Measurements from ENCODE around the gene CPN1. TPM values are rescaled to one million over a fixed set of nuclear protein-coding genes. Genes with fewer than 3 reads are reported as not detected.
A peak's percentile ranks its signal among the peaks of the same experiment; 100 is the strongest.
"Not testable (repeated sequence)": the region's sequence is repeated elsewhere in the genome, so short reads cannot be mapped to it uniquely, and the experiment has no call there.

CPN1 gene
- total RNA-seq, 2 donors from 2014 or later = not detected

GRCh38 chr10:100036850-100037249, 44.8 kb downstream of the CPN1 start:
- intact Hi-C loops (cut with DNase I) = no loop called here

GRCh38 chr10:100033766-100034418, 47.8 kb downstream of the CPN1 start:
- DNase-seq (no peak), ATAC-seq (no peak)
- intact Hi-C loops (cut with DNase I) = no loop called here

More at GRCh38 chr10:100036850-100037249, 44.8 kb downstream of the CPN1 start:
- DNase-seq (no peak), ATAC-seq (no peak)

- intact Hi-C loops (cut with DNase I) = no loop called here
- DNase-seq (no peak), ATAC-seq (no peak)
These were observed 54.3 kb downstream of the CPN1 start for GRCh38 chr10:100027416-100027815.

DNA sequence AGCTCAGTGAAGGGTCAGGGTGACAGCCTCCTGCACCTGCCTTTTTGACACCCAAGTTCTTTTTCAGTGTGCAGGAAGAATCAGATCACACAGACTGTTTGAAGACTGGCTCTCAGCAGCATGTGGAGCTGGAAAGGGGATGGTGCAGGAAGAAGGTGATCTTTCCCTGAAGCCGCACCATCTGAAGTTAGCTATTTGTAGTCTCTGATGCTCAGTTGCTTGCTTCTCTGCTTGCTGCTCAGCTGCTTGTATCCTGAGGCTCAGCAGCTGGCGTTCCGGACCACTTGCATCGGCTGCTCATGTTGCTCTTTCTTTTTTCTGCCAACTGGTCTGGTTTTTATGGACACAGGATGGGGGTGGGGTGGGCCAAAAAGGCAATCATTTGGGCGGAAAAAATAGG, 56.1 kb downstream of the CPN1 start:
- DNase-seq = no peak
- no peak for ATAC-seq
- intact Hi-C loops (cut with DNase I) = no loop called here

- no peak for ATAC-seq
- no peak for DNase-seq
- intact Hi-C loops (cut with DNase I) = no loop called here
These were observed 56.9 kb downstream of the CPN1 start for GRCh38 chr10:100024748-100025147.

DNA sequence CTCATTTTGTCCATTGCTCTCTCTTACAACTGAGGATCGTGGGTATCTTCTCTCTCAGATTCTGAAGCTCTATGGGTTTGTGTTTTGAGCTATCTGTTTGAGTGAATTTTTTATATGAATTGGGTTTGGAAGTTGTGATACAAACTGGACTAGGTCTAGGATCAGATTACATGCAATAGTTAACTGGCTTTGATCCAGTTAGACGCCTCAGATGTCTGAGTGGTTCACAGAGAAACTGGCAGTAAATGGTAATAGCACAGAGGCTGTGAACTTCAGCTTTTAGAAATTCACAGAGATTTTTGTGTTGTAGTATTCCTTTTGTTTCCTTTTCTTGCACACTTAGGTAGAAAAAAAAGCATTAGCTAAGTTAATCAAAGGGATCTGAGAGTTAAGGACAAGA, 59.3 kb downstream of the CPN1 start:
- DNase-seq (no peak), ATAC-seq (no peak)
- intact Hi-C loops (cut with DNase I) = no loop called here

- no peak for ATAC-seq
- intact Hi-C loops (cut with DNase I) = no loop called here
- no peak for DNase-seq
These were observed 60.3 kb downstream of the CPN1 start for GRCh38 chr10:100021322-100021721.

DNA sequence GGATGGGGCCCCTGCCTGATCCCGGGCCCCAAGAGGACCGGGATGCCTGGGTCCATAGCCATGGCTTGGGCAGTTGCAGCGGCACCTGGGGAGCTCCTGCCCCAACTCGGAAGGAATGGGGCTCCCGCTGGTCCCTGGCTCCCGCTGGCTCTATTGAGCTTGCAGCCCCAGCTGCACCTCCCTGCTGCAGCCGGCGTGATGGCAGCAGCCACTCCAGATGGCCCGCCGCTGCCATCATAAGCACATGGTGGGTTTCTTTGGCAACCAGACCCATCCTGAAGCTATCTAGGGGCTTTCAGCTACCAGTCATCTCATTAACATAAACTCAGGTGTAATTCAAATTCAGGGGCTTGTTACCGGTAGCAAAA, 60.8 kb downstream of the CPN1 start:
- DNase-seq (no peak), ATAC-seq (no peak)
- intact Hi-C loops (cut with DNase I) = no loop called here

DNA sequence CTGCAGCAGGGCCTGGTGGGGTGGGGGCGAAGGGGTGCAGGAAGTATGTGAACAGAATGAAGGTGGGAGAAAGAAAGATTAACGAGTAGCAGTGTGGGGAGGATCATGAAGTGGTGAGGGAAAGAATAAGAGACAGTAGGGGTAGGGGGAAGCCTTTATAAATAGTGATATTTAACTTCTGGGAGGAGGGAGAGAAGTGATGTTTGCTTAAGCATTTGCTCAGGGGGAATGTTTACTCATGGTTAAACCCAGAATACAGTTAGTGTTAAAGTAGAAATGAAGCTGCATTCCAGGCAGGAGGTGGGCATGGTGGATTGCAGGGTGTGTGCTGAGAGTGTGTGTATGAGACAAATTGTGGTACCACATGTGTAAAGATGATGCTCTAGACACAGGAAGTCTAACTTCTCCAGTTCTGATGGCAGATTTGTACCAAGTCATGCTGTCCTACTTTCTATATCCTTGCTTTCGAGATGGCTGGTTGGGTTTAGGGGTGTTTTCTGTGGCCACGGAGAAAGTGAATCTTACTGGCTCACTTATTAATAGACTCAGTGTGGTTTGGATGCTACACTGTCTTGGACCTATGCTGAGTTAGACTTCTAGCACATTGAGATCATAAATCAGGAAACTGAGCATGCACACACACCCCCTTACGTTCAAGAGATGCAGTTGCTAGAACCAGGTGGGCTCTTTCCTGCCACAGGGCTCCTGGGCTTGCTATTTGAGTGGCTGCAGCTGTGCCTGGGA, 61.4 kb downstream of the CPN1 start:
- intact Hi-C loops (cut with DNase I) = no loop called here
- DNase-seq (no peak), ATAC-seq (no peak)

DNA sequence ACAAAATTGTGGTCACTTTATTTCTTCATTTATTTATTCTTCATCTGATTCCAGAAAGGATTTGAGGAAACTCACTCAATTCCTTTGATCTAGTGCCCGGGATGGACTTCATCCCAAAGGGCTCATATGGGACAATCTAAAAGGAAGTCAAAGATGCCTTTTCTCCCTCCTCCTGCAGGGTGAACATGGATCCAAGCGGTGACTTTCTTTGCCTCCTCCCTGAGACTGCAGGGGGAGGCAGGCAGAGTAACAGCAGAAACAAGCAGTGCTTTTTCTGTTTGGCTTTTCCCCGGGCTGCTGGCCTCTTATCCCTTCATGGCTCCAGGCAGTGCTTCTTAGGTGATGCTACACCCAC, 61.9 kb downstream of the CPN1 start:
- ATAC-seq = no peak
- intact Hi-C loops (cut with DNase I) = no loop called here
- DNase-seq = no peak

DNA sequence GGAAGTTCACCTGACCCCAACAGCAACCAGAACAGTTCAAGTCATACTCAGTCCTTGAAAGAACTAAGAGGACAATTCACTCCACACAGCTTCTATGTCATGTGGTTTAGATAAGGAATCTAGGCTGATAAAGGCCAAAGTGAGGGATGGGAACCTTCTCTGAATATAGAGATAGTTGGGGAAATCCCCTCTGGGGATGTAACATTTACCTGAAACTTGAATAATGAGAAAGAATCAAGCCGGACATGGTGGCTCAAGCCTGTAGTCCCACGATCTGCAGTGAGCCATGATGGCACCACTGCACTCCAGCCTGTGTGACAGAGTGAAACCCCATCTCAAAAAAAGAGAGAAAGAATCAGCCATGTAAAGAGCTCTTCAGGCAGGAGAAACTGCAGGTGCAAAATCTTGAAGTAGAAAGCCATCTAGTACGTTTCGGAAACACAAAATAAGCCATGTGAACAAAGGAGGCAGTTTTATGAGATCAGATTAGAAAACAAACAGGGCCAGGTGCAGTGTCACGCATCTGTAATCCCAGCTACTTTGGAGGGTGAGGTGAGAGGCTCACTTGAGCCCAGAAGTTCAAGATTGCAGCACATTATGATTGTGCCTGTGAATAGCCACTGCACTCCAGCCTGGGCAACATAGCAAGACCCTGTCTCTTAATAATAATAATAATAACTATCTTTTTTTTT, 67.5 kb downstream of the CPN1 start:
- ATAC-seq = no peak

GRCh38 chr10:100013621-100014020, 68.0 kb downstream of the CPN1 start:
- intact Hi-C loops (cut with DNase I) = no loop called here
- ATAC-seq (no peak), DNase-seq (no peak)

More for the DNA sequence above, 67.5 kb downstream of the CPN1 start:
- no peak for DNase-seq
- intact Hi-C loops (cut with DNase I) = no loop called here

DNA sequence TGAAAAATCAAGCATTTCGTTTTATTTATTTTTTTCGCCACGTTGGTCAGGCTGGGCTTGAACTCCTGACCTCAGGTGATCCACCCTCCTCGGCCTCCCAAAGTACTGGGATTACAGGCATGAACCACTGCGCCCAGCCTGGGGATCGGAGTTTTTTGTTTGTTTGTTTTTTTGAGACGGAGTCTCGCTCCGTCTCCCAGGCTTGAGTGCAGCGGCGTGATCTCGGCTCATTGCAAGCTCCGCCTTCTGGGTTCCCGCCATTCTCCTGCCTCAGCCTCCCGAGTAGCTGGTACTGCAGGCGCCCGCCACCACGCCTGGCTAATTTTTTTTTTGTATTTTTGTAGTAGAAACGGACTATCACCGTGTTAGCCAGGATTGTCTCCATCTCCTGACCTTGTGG, 69.8 kb downstream of the CPN1 start:
- intact Hi-C loops (cut with DNase I); ATAC-seq; DNase-seq: not testable (repeated sequence)

GRCh38 chr10:100009793-100010676, 71.6 kb downstream of the CPN1 start, which contains the start of gene DNMBP:
DNMBP (minus strand) TSS chr10:100009947; CDS start chr10:99972124, 37,823 bp downstream.
- intact Hi-C loops (cut with DNase I) = loop anchor here in 1 of 2 donors (2.0 to 5.0 kb wide), 2 partner anchors 35 to 88 kb away; no protein-coding TSS in a partner anchor
- peak; percentile 91 for DNase-seq
- peak; percentile 90 to 98 for ATAC-seq

- ATAC-seq = peak; percentile 71 to 88
- peak; percentile 32 for DNase-seq
- intact Hi-C loops (cut with DNase I) = loop anchor here in 1 of 2 donors (2.0 to 5.0 kb wide), 2 partner anchors 35 to 87 kb away; no protein-coding TSS in a partner anchor
These were observed 72.3 kb downstream of the CPN1 start for GRCh38 chr10:100009283-100009792.

- DNase-seq (no peak), ATAC-seq (no peak)
- intact Hi-C loops (cut with DNase I) = loop anchor here in 1 of 2 donors (2.0 to 5.0 kb wide), 2 partner anchors 36 to 86 kb away; no protein-coding TSS in a partner anchor
These were observed 72.9 kb downstream of the CPN1 start for GRCh38 chr10:100008708-100009282.

DNA sequence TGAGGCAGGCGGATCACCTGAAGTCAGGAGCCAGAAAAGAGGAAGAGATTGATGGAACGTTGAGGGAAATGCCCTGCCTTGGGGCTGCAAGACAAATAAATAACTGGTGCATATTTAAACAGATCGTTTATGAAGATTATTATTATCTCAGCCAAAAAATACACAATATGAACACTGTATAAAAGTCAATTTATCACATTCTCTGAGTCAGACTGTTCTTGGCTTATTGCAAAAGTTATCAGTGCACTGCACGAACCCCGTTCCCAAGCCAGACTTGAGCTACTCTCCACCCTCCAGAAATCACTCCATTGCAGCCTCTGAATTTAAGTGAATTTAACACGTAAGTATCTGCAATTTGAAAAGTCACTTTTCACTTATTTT, 73.5 kb downstream of the CPN1 start:
- intact Hi-C loops (cut with DNase I) = loop anchor here in 1 of 2 donors (2.0 to 5.0 kb wide), 2 partner anchors 37 to 86 kb away; no protein-coding TSS in a partner anchor
- ATAC-seq (peak in 1 of 2 donors; percentile 50), DNase-seq (peak; percentile 33)

Data from left cardiac atrium (tissue), 4 donors.